HepG2 (cell line): ENCODE data around the gene CLEC19A. TPM values are rescaled to one million over a fixed set of nuclear protein-coding genes. Genes with fewer than 3 reads are reported as not detected.

Source experiments
- ATAC-seq: fragments of 200-7000 bp; cut with Tn5 transposase; 3 replicates; pipeline ENCODE4 v1.9.1; 2020; ENCODE audit warnings: mild to moderate bottlenecking, moderate library complexity
- BruUV-seq: library from RNA; stranded (reverse); fragments of 400-500 nt; replicated peaks from 2 replicates; lab custom pipeline; 2021; lab: Mats Ljungman, UMichigan
- CTCF ChIA-PET: fragments of 300-600 bp; formaldehyde crosslinking; extraction: SDS; loops from one replicate; lab custom pipeline; 2021; ENCODE audit warnings: low total read pairs, inconsistent platforms, low intra/inter-chr PET ratio; lab: Yijun Ruan, JAX
- POLR2A ChIA-PET: fragments of 350-600 bp; sonication (Branson Sonifier 250); formaldehyde crosslinking; loops from one replicate; lab custom pipeline; 2020; ENCODE audit warnings: antibody characterized with exemption, inconsistent platforms; lab: Yijun Ruan, JAX
- DNase-seq: peaks from one replicate; pipeline ENCODE4 v3.0.0-alpha.2; 2015; ENCODE audit warnings: low spot score
- FAIRE-seq: peaks from 3 replicates; lab custom pipeline; 2011; peaks lifted over from hg19 to GRCh38; lab: Jason Lieb, UNC
- H2AFZ ChIP-seq: one replicate; pipeline ENCODE4 v1.6.1; 2011; ENCODE audit warnings: low read length, inconsistent platforms
- H3K27ac ChIP-seq: fragments of 300-600 bp; 3 replicates; pipeline ENCODE4 v1.8.0; 2011; ENCODE audit warnings: mixed run types, mild to moderate bottlenecking, mixed read lengths, low read length, inconsistent platforms; ENCODE audit not compliant: insufficient read depth; ENCODE audit errors: extremely low read length
- H3K27me3 ChIP-seq, 2 experiments: fragments of 200-600 bp in 1 of 2; 2 replicates in 1 of 2; 3 replicates in 1 of 2; pipeline versions ENCODE4 v1.6.0 to v1.8.0; 2011; ENCODE audit warnings: low read length in 2 of 2, mild to moderate bottlenecking in 2 of 2, moderate library complexity in 2 of 2, inconsistent platforms in 1 of 2; ENCODE audit not compliant: insufficient read depth in 2 of 2, control insufficient read depth in 1 of 2
- H3K36me3 ChIP-seq, 2 experiments: fragments of 200-600 bp in 1 of 2; replicated peaks in 1 of 2; 2 replicates in 1 of 2; 3 replicates in 1 of 2; pipeline versions ENCODE4 v1.5.1 to v1.8.0; 2011; ENCODE audit warnings: low read length in 2 of 2, inconsistent platforms in 1 of 2; ENCODE audit not compliant: insufficient read depth in 2 of 2, control insufficient read depth in 1 of 2
- H3K4me1 ChIP-seq: 2 replicates; pipeline ENCODE4 v1.5.1; 2012; ENCODE audit warnings: low read length, inconsistent platforms; ENCODE audit not compliant: insufficient read depth
- H3K4me2 ChIP-seq: 2 replicates; pipeline ENCODE4 v1.6.0; 2011; ENCODE audit warnings: low read depth, low read length, inconsistent platforms
- H3K4me3 ChIP-seq, 3 experiments: fragments of 200-600 bp in 1 of 3; sonication (generic), shearing (Covaris generic) in 1 of 3; replicated peaks in 1 of 3; 2 replicates each; pipeline ENCODE4 v1.5.1; 2011 to 2016; ENCODE audit warnings: low read length in 3 of 3, inconsistent platforms in 2 of 3, low read depth in 2 of 3, mild to moderate bottlenecking in 2 of 3, control low read depth in 1 of 3, mixed read lengths in 1 of 3; ENCODE audit not compliant: insufficient read depth in 1 of 3
- H3K79me2 ChIP-seq: one replicate; pipeline ENCODE4 v1.6.1; 2011; ENCODE audit warnings: low read length, inconsistent platforms; ENCODE audit not compliant: insufficient read depth
- H3K9ac ChIP-seq: 2 replicates; pipeline ENCODE4 v1.6.0; 2011; ENCODE audit warnings: mild to moderate bottlenecking, low read depth, low read length, inconsistent platforms; ENCODE audit not compliant: insufficient read depth
- H3K9me3 ChIP-seq: 2 replicates; pipeline ENCODE4 v1.5.1; 2012; ENCODE audit warnings: mild to moderate bottlenecking, low read length
- H4K20me1 ChIP-seq: 2 replicates; pipeline ENCODE4 v1.6.0; 2011; ENCODE audit warnings: inconsistent platforms, mild to moderate bottlenecking, low read length, moderate library complexity; ENCODE audit not compliant: insufficient read depth
- FOXK2 ChIP-seq: fragments of 450-650 bp; IDR thresholded peaks from 2 replicates; pipeline ENCODE4 v1.6.1; 2016
- LCORL ChIP-seq, 2 experiments: fragments of 450-650 bp in 1 of 2; sonication (generic) in 1 of 2; formaldehyde crosslinking in 1 of 2; IDR thresholded peaks; 2 replicates each; pipeline versions ENCODE4 v1.5.0 to v1.6.1; 2017 to 2020; ENCODE audit warnings: antibody characterized with exemption in 1 of 2, missing genetic modification reagents in 1 of 2
- MAFF ChIP-seq: IDR thresholded peaks from 2 replicates; pipeline ENCODE4 v1.6.1; 2011; ENCODE audit warnings: low read depth, low read length, improper control_type of control experiment
- WGBS: methylation state at CpG from one replicate; pipeline ENCODE4 v1.1.6; 2017; ENCODE audit warnings: low lambda C conversion rate; 5-methylcytosine and 5-hydroxymethylcytosine counted together
- in situ Hi-C: cut with HindIII; loops from 2 replicates; pipeline ENCODE4 v1.10.0; 2017; ENCODE audit warnings: low pct_unique_long_range_greater_than_20kb; ENCODE audit not compliant: extremely low pct_ligation_motif_present
- intact Hi-C: fragments of 100-400 bp; cut with micrococcal nuclease; formaldehyde crosslinking; loops from one replicate; pipeline ENCODE4 v1.10.0; 2022; ENCODE audit not compliant: unreplicated experiment
- polyA plus RNA-seq, 8 experiments: library from polyadenylated mRNA; depleted of rRNA in 3 of 8; stranded (reverse) in 7 of 8; unstranded in 1 of 8; fragments of >200 nt; fragmentation: Illumina TruSeq in 4 of 8; extraction: Trizol in 4 of 8; gene quantifications; 2 replicates each; pipeline versions ENCODE4 v1.2.1 to v1.2.3, GENCODE V29; 2011 to 2016; ENCODE audit warnings: low read depth in 4 of 8, missing spikeins in 1 of 8, mixed read lengths in 1 of 8; ENCODE audit not compliant: insufficient read depth in 1 of 8
- total RNA-seq, 5 experiments: library from RNA; depleted of rRNA; stranded (reverse); fragments of >200 nt; fragmentation: Illumina TruSeq; extraction: Trizol; gene quantifications; 2 replicates each; pipeline ENCODE4 v1.2.3, GENCODE V29; 2016; ENCODE audit warnings: low read depth in 1 of 5
- TF ChIP-seq, protein P1 (sequence below): sonication (generic); formaldehyde crosslinking; IDR thresholded peaks from 2 replicates; pipeline ENCODE4 v1.8.1; 2023; ENCODE audit warnings: missing genetic modification reagents, inconsistent platforms, borderline replicate concordance

CLEC19A gene
- total and polyA plus RNA-seq, 2 of the 13 experiments (the other 11 are each of a cell fraction or from before 2014, with no cell fraction given) = not detected

DNA sequence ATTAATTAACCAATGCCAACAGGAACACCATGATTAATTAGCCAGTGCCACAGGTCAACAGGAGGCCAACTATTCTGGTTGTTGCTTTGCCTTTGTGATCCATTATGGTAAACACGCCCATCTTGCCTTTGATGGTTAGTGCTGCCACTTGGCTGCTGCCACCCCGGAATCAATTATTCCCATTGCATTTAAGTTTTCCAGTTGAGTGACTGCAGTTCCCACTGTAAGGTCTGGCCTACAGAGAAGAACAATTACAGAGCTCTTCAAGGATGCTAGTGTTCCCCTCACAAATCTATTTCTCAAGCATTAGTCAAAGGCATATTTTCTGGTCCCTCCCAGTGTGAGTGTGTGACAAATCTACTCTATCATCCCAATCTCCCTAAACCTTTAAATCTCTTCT, 7.1 kb upstream of the CLEC19A start:
- no peaks in the 10 kb centered on the region for H3K36me3 ChIP-seq
- intact Hi-C loops = no loop called here
- peaks cover 7% of the 10 kb centered on the region; the same call in 1 of the 2 replicates for H3K4me1 ChIP-seq
- no peak for DNase-seq
- H3K27me3 ChIP-seq = no peaks in the 10 kb centered on the region
- 3% methylated on average over 2 of the region's 2 CpGs for WGBS
- ChIA-PET CTCF (no interaction called here), POLR2A (no interaction called here)
- TF ChIP-seq MAFF = no peak
- TF ChIP-seq, protein P1, sequence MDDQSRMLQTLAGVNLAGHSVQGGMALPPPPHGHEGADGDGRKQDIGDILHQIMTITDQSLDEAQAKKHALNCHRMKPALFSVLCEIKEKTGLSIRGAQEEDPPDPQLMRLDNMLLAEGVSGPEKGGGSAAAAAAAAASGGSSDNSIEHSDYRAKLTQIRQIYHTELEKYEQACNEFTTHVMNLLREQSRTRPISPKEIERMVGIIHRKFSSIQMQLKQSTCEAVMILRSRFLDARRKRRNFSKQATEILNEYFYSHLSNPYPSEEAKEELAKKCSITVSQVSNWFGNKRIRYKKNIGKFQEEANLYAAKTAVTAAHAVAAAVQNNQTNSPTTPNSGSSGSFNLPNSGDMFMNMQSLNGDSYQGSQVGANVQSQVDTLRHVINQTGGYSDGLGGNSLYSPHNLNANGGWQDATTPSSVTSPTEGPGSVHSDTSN (CRISPR knock-in tag) = no peak
- no peaks in the 10 kb centered on the region for H3K79me2 ChIP-seq
- no peak overlapping the region for H2AFZ ChIP-seq
- no TSS peak for BruUV-seq
- H3K4me2 ChIP-seq = no peak overlapping the region
- no peaks in the 10 kb centered on the region for H4K20me1 ChIP-seq
- H3K9ac ChIP-seq = no peak overlapping the region
- no peaks in the 10 kb centered on the region for H3K9me3 ChIP-seq
- in situ Hi-C loops = no loop called here
- no peak for FAIRE-seq
- no peak overlapping the region for H3K4me3 ChIP-seq
- no peak for ATAC-seq
- no peak overlapping the region for H3K27ac ChIP-seq

DNA sequence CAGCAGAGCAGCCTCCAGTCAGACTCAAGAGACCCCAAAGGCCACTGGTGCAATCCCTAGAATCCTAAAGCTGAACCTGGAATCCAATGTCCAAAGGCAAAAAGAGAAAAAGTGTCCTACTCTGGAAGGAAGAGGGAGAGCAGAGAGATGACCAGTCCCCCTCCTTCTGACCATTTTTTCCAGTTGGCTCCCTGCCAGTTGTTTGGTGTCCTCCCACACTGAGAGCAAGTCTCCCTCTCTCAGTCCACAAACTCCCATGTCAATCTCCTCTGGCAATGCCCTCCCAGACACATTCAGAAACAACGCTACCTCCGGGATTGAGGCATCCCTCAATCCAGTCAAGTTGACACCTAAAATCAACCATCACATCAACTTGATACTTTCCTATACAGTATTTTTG, 4.3 kb upstream of the CLEC19A start:
- Histone ChIP-seq H3K27ac (no peak overlapping the region), H3K36me3 (no peaks in the 10 kb centered on the region), H3K27me3 (no peaks in the 10 kb centered on the region), H2AFZ (no peak overlapping the region), H3K9me3 (no peaks in the 10 kb centered on the region), H3K79me2 (no peaks in the 10 kb centered on the region), H3K9ac (no peak overlapping the region), H3K4me3 (no peak overlapping the region), H4K20me1 (no peaks in the 10 kb centered on the region), H3K4me1 (peaks cover 7% of the 10 kb centered on the region; the same call in 1 of the 2 replicates), H3K4me2 (no peak overlapping the region)
- no TSS peak for BruUV-seq
- TF ChIP-seq LCORL (IDR thresholded peaks at IDR 0.05) (peak; percentile 89), LCORL (CRISPR knock-in tag; IDR thresholded peaks at IDR 0.05) (no peak), FOXK2 (no peak)
- CTCF ChIA-PET = no interaction called here
- in situ Hi-C loops (no loop called here), intact Hi-C loops (no loop called here)
- POLR2A ChIA-PET = no interaction called here
- ATAC-seq (no peak), FAIRE-seq (no peak), DNase-seq (no peak)
- WGBS = 80% methylated on average over 2 of the region's 2 CpGs
